H1 (cell line): ENCODE data around the gene KLK7. TPM values are rescaled to one million over a fixed set of nuclear protein-coding genes. Genes with fewer than 3 reads are reported as not detected.

ENCODE experiments used
- CTCF ChIA-PET: fragments of 300-600 bp; sonication (Branson Sonifier 250); formaldehyde crosslinking; loops from one replicate; lab custom pipeline; 2021; ENCODE audit not compliant: partially characterized antibody; lab: Charles Lee
- POLR2A ChIA-PET: fragments of 300-600 bp; sonication (Branson Sonifier 250); formaldehyde crosslinking; loops from one replicate; lab custom pipeline; 2021; ENCODE audit warnings: inconsistent platforms; ENCODE audit not compliant: partially characterized antibody; lab: Charles Lee
- DNase-seq, 2 experiments: peaks; one replicate each; pipeline versions ENCODE4 v3.0.0 to v3.0.0-alpha.2; 2010 to 2022; ENCODE audit warnings: low spot score in 2 of 2, low read depth in 1 of 2, mixed read lengths in 1 of 2
- FAIRE-seq: peaks from 2 replicates; lab custom pipeline; 2011; peaks lifted over from hg19 to GRCh38; lab: Jason Lieb, UNC
- H2AFZ ChIP-seq: 2 replicates; pipeline ENCODE4 v1.8.1; 2012; ENCODE audit warnings: low read length, inconsistent platforms
- H2AK5ac ChIP-seq: 2 replicates; pipeline ENCODE4 v1.6.1; 2013; ENCODE audit warnings: low read depth, low read length
- H2BK120ac ChIP-seq: replicated peaks from 2 replicates; pipeline ENCODE3; 2013; ENCODE audit warnings: low read depth, low read length, inconsistent platforms
- H2BK12ac ChIP-seq: 2 replicates; pipeline ENCODE4 v1.6.1; 2013; ENCODE audit warnings: low read depth, low read length
- H2BK15ac ChIP-seq: 2 replicates; pipeline ENCODE4 v1.6.1; 2013; ENCODE audit warnings: low read length
- H2BK20ac ChIP-seq: 2 replicates; pipeline ENCODE4 v1.6.1; 2013; ENCODE audit warnings: low read length
- H2BK5ac ChIP-seq: 2 replicates; pipeline ENCODE4 v1.6.1; 2013; ENCODE audit warnings: low read depth, low read length
- H3K14ac ChIP-seq: 2 replicates; pipeline ENCODE4 v1.6.1; 2013; ENCODE audit warnings: inconsistent platforms; ENCODE audit not compliant: insufficient read length
- H3K18ac ChIP-seq: 2 replicates; pipeline ENCODE4 v1.6.1; 2013; ENCODE audit warnings: low read length; ENCODE audit errors: extremely low read depth
- H3K23ac ChIP-seq: 2 replicates; pipeline ENCODE4 v1.6.1; 2013; ENCODE audit warnings: inconsistent platforms; ENCODE audit not compliant: insufficient read length
- H3K23me2 ChIP-seq: 2 replicates; pipeline ENCODE4 v1.6.1; 2013; ENCODE audit warnings: low read depth, low read length
- H3K27ac ChIP-seq: 2 replicates; pipeline ENCODE4 v1.6.1; 2011; ENCODE audit warnings: low read depth, low read length, inconsistent platforms
- H3K27me3 ChIP-seq, 4 experiments: replicated peaks in 1 of 4; 1 replicate in 1 of 4; 2 replicates in 3 of 4; pipeline versions ENCODE4 v1.6.1 to v1.8.1; 2011 to 2013; ENCODE audit warnings: low read length in 3 of 4, mild to moderate bottlenecking in 3 of 4, inconsistent platforms in 2 of 4, mixed read lengths in 2 of 4, moderate library complexity in 1 of 4; ENCODE audit not compliant: control insufficient read depth in 3 of 4, insufficient read depth in 3 of 4; ENCODE audit errors: extremely low read depth in 1 of 4
- H3K36me3 ChIP-seq, 4 experiments: 2 replicates each; pipeline versions ENCODE4 v1.6.1 to v1.8.1; 2011 to 2013; ENCODE audit warnings: mild to moderate bottlenecking in 4 of 4, low read length in 3 of 4, moderate library complexity in 2 of 4, control low read depth in 1 of 4, inconsistent platforms in 1 of 4; ENCODE audit not compliant: insufficient read depth in 4 of 4, control insufficient read depth in 2 of 4
- H3K4ac ChIP-seq: replicated peaks from 2 replicates; pipeline ENCODE3; 2013; ENCODE audit warnings: low read length, low read depth, mixed read lengths, inconsistent platforms; ENCODE audit not compliant: insufficient read length
- H3K4me1 ChIP-seq, 4 experiments: replicated peaks in 1 of 4; 1 replicate in 1 of 4; 2 replicates in 3 of 4; pipeline versions ENCODE4 v1.6.1 to v1.8.1; 2011 to 2013; ENCODE audit warnings: low read length in 3 of 4, inconsistent platforms in 2 of 4, mixed read lengths in 1 of 4; ENCODE audit not compliant: insufficient read depth in 4 of 4, control insufficient read depth in 3 of 4
- H3K4me2 ChIP-seq, 2 experiments: 2 replicates each; pipeline versions ENCODE4 v1.6.1 to v1.8.1; 2011 to 2013; ENCODE audit warnings: low read depth in 2 of 2, low read length in 2 of 2, control low read depth in 1 of 2, inconsistent platforms in 1 of 2, mild to moderate bottlenecking in 1 of 2; ENCODE audit not compliant: insufficient read depth in 1 of 2
- H3K4me3 ChIP-seq, 4 experiments: fragments of 200-600, 300-600 bp in 1 of 4; sonication (generic), shearing (Covaris generic), sonication (Bioruptor Twin) in 1 of 4; 2 replicates each; pipeline versions ENCODE4 v1.5.1 to v1.8.1; 2011 to 2016; ENCODE audit warnings: low read length in 4 of 4, low read depth in 3 of 4, control low read depth in 2 of 4, inconsistent platforms in 2 of 4, mild to moderate bottlenecking in 2 of 4, mixed read lengths in 1 of 4, moderate library complexity in 1 of 4; ENCODE audit not compliant: insufficient read depth in 2 of 4; ENCODE audit errors: extremely low read depth in 1 of 4
- H3K56ac ChIP-seq: replicated peaks from 2 replicates; pipeline ENCODE3; 2013; ENCODE audit warnings: low read depth, mild to moderate bottlenecking, mixed read lengths, low read length, inconsistent platforms; ENCODE audit not compliant: insufficient read length
- H3K79me1 ChIP-seq: 2 replicates; pipeline ENCODE4 v1.6.1; 2013; ENCODE audit warnings: low read depth, low read length, control low read depth
- H3K79me2 ChIP-seq, 2 experiments: 2 replicates each; pipeline versions ENCODE4 v1.6.1 to v1.8.1; 2012 to 2013; ENCODE audit warnings: low read length in 2 of 2, mild to moderate bottlenecking in 2 of 2, inconsistent platforms in 1 of 2; ENCODE audit not compliant: insufficient read depth in 2 of 2, control insufficient read depth in 1 of 2
- H3K9ac ChIP-seq, 4 experiments: replicated peaks in 1 of 4; 1 replicate in 1 of 4; 2 replicates in 3 of 4; pipeline versions ENCODE4 v1.6.1 to v1.8.1; 2011 to 2013; ENCODE audit warnings: low read depth in 3 of 4, low read length in 3 of 4, control low read depth in 2 of 4, mild to moderate bottlenecking in 2 of 4, moderate library complexity in 2 of 4, inconsistent platforms in 1 of 4; ENCODE audit errors: extremely low read depth in 1 of 4
- H3K9me3 ChIP-seq, 2 experiments: 2 replicates each; pipeline versions ENCODE4 v1.6.1 to v1.8.1; 2012 to 2013; ENCODE audit warnings: mild to moderate bottlenecking in 2 of 2, moderate library complexity in 2 of 2, control low read depth in 1 of 2, inconsistent platforms in 1 of 2, low read depth in 1 of 2, low read length in 1 of 2, mixed read lengths in 1 of 2; ENCODE audit not compliant: insufficient read depth in 2 of 2
- H4K20me1 ChIP-seq, 2 experiments: replicated peaks in 1 of 2; 2 replicates each; pipeline versions ENCODE3 to v1.8.1; 2011 to 2013; ENCODE audit warnings: inconsistent platforms in 2 of 2, low read length in 2 of 2, mild to moderate bottlenecking in 1 of 2; ENCODE audit not compliant: insufficient read depth in 2 of 2, control insufficient read depth in 1 of 2
- H4K5ac ChIP-seq: 2 replicates; pipeline ENCODE4 v1.6.1; 2013; ENCODE audit warnings: low read length, low read depth, mixed read lengths, inconsistent platforms; ENCODE audit not compliant: insufficient read length
- H4K8ac ChIP-seq: 2 replicates; pipeline ENCODE4 v1.8.0; 2013; ENCODE audit warnings: mild to moderate bottlenecking, moderate library complexity, low read length, inconsistent platforms; ENCODE audit not compliant: insufficient read depth; ENCODE audit errors: extremely low read depth
- H4K91ac ChIP-seq: replicated peaks from 2 replicates; pipeline ENCODE3; 2013; ENCODE audit warnings: low read length, mixed read lengths, inconsistent platforms; ENCODE audit not compliant: insufficient read length
- CTBP2 ChIP-seq: IDR thresholded peaks from 2 replicates; pipeline ENCODE4 v1.7.0; 2011; ENCODE audit warnings: borderline replicate concordance, mild to moderate bottlenecking, moderate library complexity, mixed read lengths, low read length; ENCODE audit not compliant: insufficient read depth, insufficient read length
- EGR1 ChIP-seq: IDR thresholded peaks from 2 replicates; pipeline ENCODE4 v1.6.1; 2011; ENCODE audit warnings: low read depth, low read length, borderline replicate concordance
- WGBS, 2 experiments: shearing (Covaris generic) in 1 of 2; methylation state at CpG; one replicate each; pipeline versions ENCODE4 v1.1.6 to v1.1.7; 2013 to 2015; ENCODE audit warnings: low lambda C conversion rate in 2 of 2, mixed read lengths in 2 of 2, inconsistent platforms in 1 of 2, low coverage in 1 of 2, missing lambda C conversion rate in 1 of 2; ENCODE audit not compliant: insufficient replicate concordance in 2 of 2, insufficient coverage in 1 of 2, insufficient read length in 1 of 2; ENCODE audit errors: extremely low coverage in 1 of 2, missing lambda C conversion rate in 1 of 2; 5-methylcytosine and 5-hydroxymethylcytosine counted together
- polyA plus RNA-seq, 7 experiments: library from polyadenylated mRNA; depleted of rRNA in 3 of 7; stranded (reverse) in 5 of 7; unstranded in 2 of 7; fragments of >200 nt in 5 of 7; fragments of 200-250 nt in 2 of 7; gene quantifications; 1 replicate in 5 of 7; 2 replicates in 1 of 7; 4 replicates in 1 of 7; pipeline versions ENCODE4 v1.2.1 to v1.2.3, GENCODE V29; 2011 to 2013; ENCODE audit warnings: missing spikeins in 2 of 7, mixed read lengths in 2 of 7
- total RNA-seq: library from RNA; stranded (reverse); fragmentation: NEBNext Ultra II Directional; extraction: Animal tissue kit (Norgen Biotek cat#: 25700); gene quantifications from 2 replicates; pipeline ENCODE4 v1.2.1, GENCODE V29; 2021

The KLK7 gene
- total and polyA plus RNA-seq, 2 of the 8 experiments (the other 6 are each of a cell fraction or from before 2014, with no cell fraction given): 0.73 to 1.4 TPM

- Histone ChIP-seq H4K20me1 (no peaks in the 10 kb centered on the region), H3K18ac (peak overlapping the region; percentile 71), H2BK15ac (no peak overlapping the region), H3K9ac (no peak overlapping the region), H2BK12ac (0 out of 2 replicates have a peak overlapping the region, but pooled peaks have one; percentile 50), H2BK20ac (0 out of 2 replicates have a peak overlapping the region, but pooled peaks have one; percentile 43), H3K36me3 (no peaks in the 10 kb centered on the region), H4K5ac (no peak overlapping the region), H2AFZ (peak overlapping the region; percentile 58), H3K27ac (no peak overlapping the region), H4K8ac (no peak overlapping the region; the same call in none of the 2 replicates), H3K14ac (no peak overlapping the region), H2BK120ac (no peak overlapping the region), H3K4me3 (no peak overlapping the region), H3K4me1 (peaks cover 0 to 16% (median 6%) of the 10 kb centered on the region in 4 experiments; a peak in 5 of 7 replicates), H3K23ac (no peak overlapping the region)
- 85% methylated on average over 6 of the region's 7 CpGs; no CpG with 5 or more reads in 1 of the 2 experiments for WGBS, 2 experiments
- POLR2A ChIA-PET: interaction anchor here (0.8 to 1.0 kb wide), 2 partner anchors 20 to 164 kb away, joined by 3 to 4 read pairs; no protein-coding TSS in a partner anchor
- TF ChIP-seq CTBP2 (no peak), EGR1 (peak; percentile 84)
- TF ChIP-seq, all 59 proteins: peak for 1
- CTCF ChIA-PET: interaction anchor here (1.5 kb wide), 1 partner anchor 48 kb away, joined by 6 read pairs; no protein-coding TSS in a partner anchor
- no peak overlapping the region for H3K4me2 ChIP-seq
- H4K91ac ChIP-seq: peak overlapping the region; percentile 84
- H2BK5ac ChIP-seq: no peak overlapping the region; the same call in 1 of the 2 replicates
- H3K23me2 ChIP-seq: peaks cover 3% of the 10 kb centered on the region; the same call in 1 of the 2 replicates
- no peak overlapping the region for H3K56ac ChIP-seq
- H2AK5ac ChIP-seq: no peak overlapping the region
- H3K4ac ChIP-seq: peak overlapping the region; percentile 72
- FAIRE-seq (no peak), DNase-seq (no peak)
- no peaks in the 10 kb centered on the region for H3K9me3 ChIP-seq
- H3K27me3 ChIP-seq: no peaks in the 10 kb centered on the region; a peak in 1 of 7 replicates
- H3K79me2 ChIP-seq: no peaks in the 10 kb centered on the region
- H3K79me1 ChIP-seq: no peaks in the 10 kb centered on the region
Measured at GRCh38 chr19:50968716-50969412, 14.9 kb downstream of the KLK7 start.
